GM12801 (cell line): ENCODE data around the gene DDX10.

ENCODE experiments used
- TF ChIP-seq, protein P1 (sequence below): IDR thresholded peaks from one replicate; pipeline ENCODE4 v1.5.1; 2011; ENCODE audit warnings: control low read depth; ENCODE audit not compliant: insufficient read length; ENCODE audit errors: extremely low read depth

DDX10 gene

DNA sequence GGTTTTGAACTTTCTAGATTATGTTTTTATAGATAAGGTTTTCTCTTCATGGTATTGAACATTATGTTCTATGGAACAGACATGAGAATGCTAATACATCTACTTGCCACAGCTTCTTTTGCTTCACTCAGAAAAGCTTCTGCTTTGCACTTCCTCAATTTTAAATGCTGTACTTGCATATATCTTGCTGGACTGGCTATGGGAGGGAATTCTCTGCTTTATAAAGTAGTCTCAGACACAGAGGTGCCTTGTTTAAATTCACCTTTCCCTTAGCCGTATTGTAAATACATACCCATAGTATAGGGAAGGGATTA is 173.9 kb downstream of the DDX10 start:
- TF ChIP-seq, protein P1, sequence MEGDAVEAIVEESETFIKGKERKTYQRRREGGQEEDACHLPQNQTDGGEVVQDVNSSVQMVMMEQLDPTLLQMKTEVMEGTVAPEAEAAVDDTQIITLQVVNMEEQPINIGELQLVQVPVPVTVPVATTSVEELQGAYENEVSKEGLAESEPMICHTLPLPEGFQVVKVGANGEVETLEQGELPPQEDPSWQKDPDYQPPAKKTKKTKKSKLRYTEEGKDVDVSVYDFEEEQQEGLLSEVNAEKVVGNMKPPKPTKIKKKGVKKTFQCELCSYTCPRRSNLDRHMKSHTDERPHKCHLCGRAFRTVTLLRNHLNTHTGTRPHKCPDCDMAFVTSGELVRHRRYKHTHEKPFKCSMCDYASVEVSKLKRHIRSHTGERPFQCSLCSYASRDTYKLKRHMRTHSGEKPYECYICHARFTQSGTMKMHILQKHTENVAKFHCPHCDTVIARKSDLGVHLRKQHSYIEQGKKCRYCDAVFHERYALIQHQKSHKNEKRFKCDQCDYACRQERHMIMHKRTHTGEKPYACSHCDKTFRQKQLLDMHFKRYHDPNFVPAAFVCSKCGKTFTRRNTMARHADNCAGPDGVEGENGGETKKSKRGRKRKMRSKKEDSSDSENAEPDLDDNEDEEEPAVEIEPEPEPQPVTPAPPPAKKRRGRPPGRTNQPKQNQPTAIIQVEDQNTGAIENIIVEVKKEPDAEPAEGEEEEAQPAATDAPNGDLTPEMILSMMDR = no peak

DNA sequence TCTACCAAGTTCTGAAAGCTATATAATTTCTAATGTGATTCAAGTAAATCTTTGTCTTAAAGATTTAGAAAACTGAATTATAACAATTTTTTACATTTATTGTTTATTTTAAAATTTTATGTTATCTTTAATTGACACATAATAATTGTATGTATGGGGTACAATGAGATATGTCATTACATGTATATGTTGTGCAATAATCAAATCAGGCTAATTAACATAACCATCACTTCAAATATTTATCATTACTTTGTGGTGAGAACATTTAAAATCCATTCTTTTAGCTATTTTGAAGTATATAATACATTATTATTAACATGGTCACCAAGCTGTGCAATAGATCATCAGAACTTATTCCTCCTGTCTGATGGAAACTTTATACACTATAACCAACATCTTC is 181.1 kb downstream of the DDX10 start:
- TF ChIP-seq, protein P1 = no peak

DNA sequence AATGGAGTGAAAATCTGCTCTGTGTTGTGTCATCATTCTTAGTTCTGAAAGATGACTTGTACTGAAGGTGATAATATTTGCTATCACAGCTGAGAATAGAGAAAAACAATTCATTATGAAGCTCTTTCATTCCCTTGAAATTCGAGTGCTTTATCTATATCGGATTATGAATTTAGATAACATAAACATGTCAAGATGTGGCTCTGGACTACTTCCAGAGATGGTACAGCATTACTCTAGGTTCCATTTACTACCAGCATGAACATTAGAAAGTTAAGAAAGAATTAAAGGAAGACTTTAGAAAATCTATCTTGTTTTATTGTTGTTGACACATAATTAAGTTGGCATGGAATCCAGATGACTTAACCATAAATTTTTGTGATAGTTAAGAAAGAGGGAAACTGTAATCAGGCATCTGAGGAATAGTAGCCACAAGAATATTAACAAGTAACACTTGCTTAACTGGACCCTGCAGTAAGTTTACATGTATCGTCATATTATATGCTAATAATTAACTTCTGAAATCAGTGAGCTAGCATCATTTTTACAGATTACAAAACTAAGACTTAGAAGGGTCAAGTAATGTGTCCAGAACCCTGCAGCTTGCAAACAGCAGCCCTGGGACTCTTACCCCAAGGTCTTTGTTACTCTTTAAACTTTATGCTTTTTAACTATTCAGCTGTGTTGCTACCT is 182.6 kb downstream of the DDX10 start:
- TF ChIP-seq, protein P1 = no peak

GRCh38 chr11:108851781-108852180 is 186.9 kb downstream of the DDX10 start:
- TF ChIP-seq, protein P1 = no peak

GRCh38 chr11:108852701-108853100 is 187.8 kb downstream of the DDX10 start:
- TF ChIP-seq, protein P1 = no peak

DNA sequence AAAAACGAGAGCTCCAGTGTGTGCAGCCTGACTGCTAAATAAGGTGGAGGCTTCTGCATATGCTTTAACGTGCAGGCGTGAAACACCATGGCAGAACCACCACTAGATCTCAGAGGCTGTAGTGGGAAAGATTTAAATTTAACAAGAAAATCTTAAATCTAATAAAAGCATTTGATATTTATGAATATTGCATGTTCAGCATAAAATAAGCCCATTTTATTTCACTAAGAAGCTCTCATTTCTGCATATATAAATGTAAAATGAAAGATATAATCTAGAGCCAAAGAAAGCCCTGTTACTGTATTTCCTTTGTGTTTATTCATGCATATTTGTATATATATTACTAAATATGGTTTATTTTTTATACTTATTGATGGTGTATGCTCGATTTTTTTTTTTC is 188.3 kb downstream of the DDX10 start:
- TF ChIP-seq, protein P1 = no peak

GRCh38 chr11:108853864-108854263 is 189.0 kb downstream of the DDX10 start:
- TF ChIP-seq, protein P1 = no peak
